Activated T-cell treated with anti-CD3 and anti-CD28 coated beads, Interleukin-2, amount 50 U/mL, for 24 hours (primary cell): Measurements from ENCODE around the gene SLC25A13.
A peak's percentile ranks its signal among the peaks of the same experiment; 100 is the strongest.

Source experiments
- DNase-seq: peaks from one replicate; pipeline ENCODE4 v3.0.0-alpha.2; 2020
- H3K27ac Mint-ChIP-seq: 2 replicates; pipeline ENCODE4 v1.8.0; 2020; ENCODE audit warnings: mild to moderate bottlenecking, mixed read lengths
- H3K27me3 Mint-ChIP-seq: 2 replicates; pipeline ENCODE4 v1.8.0; 2020; ENCODE audit warnings: mixed read lengths
- H3K36me3 Mint-ChIP-seq: 2 replicates; pipeline ENCODE4 v1.8.0; 2020; ENCODE audit warnings: low read depth, mixed read lengths
- H3K4me1 Mint-ChIP-seq: 2 replicates; pipeline ENCODE4 v1.8.0; 2020; ENCODE audit warnings: low read depth, mixed read lengths
- H3K4me3 Mint-ChIP-seq: 2 replicates; pipeline ENCODE4 v1.8.0; 2020; ENCODE audit warnings: mild to moderate bottlenecking, moderate library complexity, mixed read lengths
- H3K9me3 Mint-ChIP-seq: 2 replicates; pipeline ENCODE4 v1.8.0; 2020; ENCODE audit warnings: mixed read lengths

SLC25A13 gene

DNA sequence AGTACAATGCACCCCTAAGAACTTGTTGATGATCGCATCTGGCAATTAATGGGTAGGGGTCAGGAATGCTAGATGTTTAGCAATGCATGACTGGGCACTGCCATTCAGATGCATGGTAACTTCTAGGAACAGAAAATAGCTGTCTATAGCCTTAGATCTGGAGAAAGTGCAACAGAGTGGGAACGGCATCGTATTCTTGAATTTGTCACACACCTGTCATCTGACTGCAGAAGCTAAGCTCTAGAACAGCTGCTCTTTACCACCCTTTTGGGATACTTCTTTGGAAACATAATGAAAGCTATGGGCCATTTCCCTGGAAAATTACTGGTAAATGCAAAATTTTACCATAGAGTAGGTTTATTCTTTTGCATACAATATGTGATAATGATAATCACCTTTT lies 118.1 kb downstream of the SLC25A13 start:
- Mint-ChIP-seq H3K4me1 (no peaks in the 10 kb centered on the region), H3K36me3 (peaks cover 29% of the 10 kb centered on the region), H3K4me3 (no peak overlapping the region), H3K27ac (no peak overlapping the region), H3K9me3 (no peaks in the 10 kb centered on the region), H3K27me3 (no peaks in the 10 kb centered on the region)
- DNase-seq = no peak

DNA sequence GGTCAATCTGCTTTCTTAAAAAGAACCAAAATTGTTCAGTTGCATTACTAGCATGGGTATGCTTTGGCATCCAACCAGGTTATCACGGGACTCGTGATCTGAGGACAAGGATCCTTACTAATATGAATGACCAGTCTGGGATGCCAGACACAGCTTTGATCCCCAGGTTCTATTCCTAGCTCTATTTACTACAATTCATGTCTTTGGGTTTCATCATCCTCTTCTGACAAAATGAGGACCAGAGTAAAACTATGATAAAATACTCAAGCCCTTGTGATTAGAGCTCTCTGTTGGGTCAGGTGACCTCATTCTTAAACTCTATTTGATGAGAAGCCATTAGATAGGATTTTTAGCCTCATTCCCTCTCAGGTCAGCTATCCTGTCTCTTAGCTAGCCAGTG lies 119.8 kb downstream of the SLC25A13 start:
- no peaks in the 10 kb centered on the region for H3K9me3 Mint-ChIP-seq
- H3K4me3 Mint-ChIP-seq = no peak overlapping the region
- H3K4me1 Mint-ChIP-seq = peaks cover 1% of the 10 kb centered on the region
- H3K36me3 Mint-ChIP-seq = peaks cover 19% of the 10 kb centered on the region
- DNase-seq = no peak
- no peak overlapping the region for H3K27ac Mint-ChIP-seq
- H3K27me3 Mint-ChIP-seq = no peaks in the 10 kb centered on the region

DNA sequence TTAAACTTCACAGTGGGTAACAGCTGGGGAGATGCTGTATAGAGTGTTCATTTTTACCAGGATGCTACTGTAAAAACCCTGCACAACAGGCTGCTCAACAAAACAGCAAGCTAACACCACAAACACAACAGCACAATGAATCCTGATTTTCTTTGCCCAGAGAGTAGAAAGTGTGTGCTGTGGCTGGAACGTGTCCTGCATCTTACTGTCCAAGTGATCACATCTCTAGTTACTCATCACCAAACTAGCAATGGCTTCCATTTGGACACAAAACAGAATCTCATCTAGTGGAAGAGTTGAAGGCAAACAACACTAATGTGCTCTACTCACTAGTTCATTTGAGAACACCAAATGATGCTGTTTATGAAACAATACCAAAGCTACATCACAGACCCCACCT lies 121.2 kb downstream of the SLC25A13 start:
- Mint-ChIP-seq H3K27ac (no peak overlapping the region), H3K9me3 (no peaks in the 10 kb centered on the region), H3K36me3 (peaks cover 9% of the 10 kb centered on the region), H3K4me1 (peaks cover 1% of the 10 kb centered on the region), H3K27me3 (no peaks in the 10 kb centered on the region), H3K4me3 (no peak overlapping the region)
- no peak for DNase-seq

DNA sequence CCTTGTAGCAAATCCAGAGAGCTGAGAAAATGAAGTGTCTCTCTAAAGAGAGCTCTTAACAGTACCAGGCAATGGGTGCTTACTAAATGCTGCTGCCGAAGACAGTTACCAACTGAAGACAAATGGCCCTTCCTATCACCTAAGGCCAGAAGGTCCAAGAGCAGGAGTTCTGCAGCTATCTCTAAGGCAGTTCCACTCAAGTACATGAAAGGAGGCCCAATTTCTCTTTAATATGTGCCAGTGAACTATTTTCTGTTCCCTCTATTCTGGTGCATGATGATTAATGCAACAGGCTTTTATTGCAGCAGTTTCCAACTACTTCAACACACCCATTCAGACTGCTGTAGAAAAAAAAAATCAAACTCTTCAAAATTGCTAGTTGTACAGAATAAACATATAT lies 122.5 kb downstream of the SLC25A13 start:
- DNase-seq = no peak
- no peak overlapping the region for H3K27ac Mint-ChIP-seq
- peaks cover 7% of the 10 kb centered on the region for H3K36me3 Mint-ChIP-seq
- no peaks in the 10 kb centered on the region for H3K27me3 Mint-ChIP-seq
- peaks cover 1% of the 10 kb centered on the region for H3K4me1 Mint-ChIP-seq
- H3K4me3 Mint-ChIP-seq = no peak overlapping the region
- H3K9me3 Mint-ChIP-seq = no peaks in the 10 kb centered on the region

DNA sequence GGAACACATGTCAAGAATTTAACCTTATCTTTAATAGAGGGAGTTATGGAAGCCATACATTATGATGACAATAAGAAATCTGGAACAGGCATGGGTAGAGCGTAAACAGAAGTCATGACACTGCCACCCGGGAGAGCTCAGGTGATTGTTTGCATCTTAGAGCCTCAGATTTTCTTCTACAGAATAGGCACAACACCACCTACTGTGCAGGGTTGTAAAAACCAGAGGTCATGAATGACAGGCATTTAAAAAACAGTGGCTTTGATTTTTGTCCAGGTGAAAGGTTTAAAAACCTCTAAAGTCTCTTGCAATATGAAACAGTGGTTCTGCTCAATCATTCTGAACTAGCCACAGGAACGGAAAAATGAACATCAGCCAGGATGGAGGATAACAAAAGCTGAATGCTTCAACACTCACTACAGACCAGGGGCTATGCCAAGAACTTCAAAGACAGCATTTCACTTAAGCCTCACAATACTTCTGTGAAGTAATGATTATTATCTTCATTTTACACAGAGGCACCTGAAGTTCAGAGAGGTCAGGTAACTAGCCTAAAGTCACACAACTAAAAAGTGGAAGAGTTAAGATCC lies 123.8 kb downstream of the SLC25A13 start:
- DNase-seq = no peak
- H3K9me3 Mint-ChIP-seq = no peaks in the 10 kb centered on the region
- H3K27me3 Mint-ChIP-seq = no peaks in the 10 kb centered on the region
- H3K4me3 Mint-ChIP-seq = no peak overlapping the region
- peaks cover 9% of the 10 kb centered on the region for H3K36me3 Mint-ChIP-seq
- H3K4me1 Mint-ChIP-seq = peaks cover 1% of the 10 kb centered on the region
- peak overlapping the region; percentile 2 for H3K27ac Mint-ChIP-seq

DNA sequence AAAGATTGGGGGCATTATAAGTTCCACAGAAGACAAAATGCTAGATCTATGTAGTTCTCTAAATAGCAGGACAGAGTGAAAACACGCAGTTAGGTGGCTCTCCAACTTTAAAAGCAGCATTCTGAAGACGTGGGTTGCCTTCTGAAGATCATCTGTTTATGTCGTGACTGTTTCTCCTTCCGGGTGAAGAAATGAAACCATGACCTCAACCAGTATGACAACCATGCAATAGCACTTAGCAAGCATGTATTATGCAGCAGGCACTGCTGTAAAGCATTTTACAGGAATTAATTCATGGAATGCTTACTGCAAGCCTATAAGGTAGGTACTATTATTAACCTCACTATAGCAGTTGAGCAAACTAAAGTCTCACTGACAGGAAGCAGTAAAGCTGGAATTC lies 125.2 kb downstream of the SLC25A13 start:
- no peaks in the 10 kb centered on the region for H3K27me3 Mint-ChIP-seq
- no peaks in the 10 kb centered on the region for H3K9me3 Mint-ChIP-seq
- H3K36me3 Mint-ChIP-seq = peaks cover 24% of the 10 kb centered on the region
- peaks cover 1% of the 10 kb centered on the region for H3K4me1 Mint-ChIP-seq
- no peak for DNase-seq
- no peak overlapping the region for H3K27ac Mint-ChIP-seq
- no peak overlapping the region for H3K4me3 Mint-ChIP-seq

DNA sequence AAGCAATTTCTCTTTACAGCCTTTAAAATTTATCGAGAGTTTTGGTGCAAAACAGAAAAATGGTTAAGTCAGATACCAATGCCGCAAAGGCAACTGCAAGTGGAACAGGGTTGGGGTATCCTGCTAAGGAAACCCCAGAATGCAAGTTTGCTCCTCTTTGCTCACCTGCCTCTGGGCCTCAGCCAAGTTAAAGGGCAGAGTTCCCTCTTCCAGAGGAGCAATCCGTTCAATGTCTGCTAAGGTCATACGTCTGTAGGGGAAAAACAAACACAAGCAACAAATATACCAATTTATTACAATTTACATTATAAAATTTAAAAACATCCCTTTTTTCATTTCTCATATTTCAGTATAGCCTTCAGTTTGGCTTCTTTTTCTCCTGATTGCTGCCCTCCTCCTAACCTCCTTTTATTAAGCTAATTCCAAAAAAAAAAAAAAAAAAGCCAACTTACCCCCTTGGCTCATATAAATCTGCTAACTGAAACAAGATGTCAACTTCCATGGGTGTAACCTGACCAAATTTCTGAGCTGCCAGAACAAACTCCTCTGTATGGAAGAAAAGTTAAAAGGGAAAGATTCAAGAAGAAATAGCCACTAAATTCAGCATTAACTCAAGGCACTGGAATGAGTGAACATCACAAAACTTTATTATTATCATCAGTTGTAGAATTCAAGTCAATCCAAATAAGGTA lies 132.6 kb downstream of the SLC25A13 start:
- Mint-ChIP-seq H3K9me3 (no peaks in the 10 kb centered on the region), H3K36me3 (peaks cover 63% of the 10 kb centered on the region), H3K4me1 (no peaks in the 10 kb centered on the region), H3K27ac (no peak overlapping the region), H3K27me3 (no peaks in the 10 kb centered on the region), H3K4me3 (no peak overlapping the region)
- DNase-seq = no peak

DNA sequence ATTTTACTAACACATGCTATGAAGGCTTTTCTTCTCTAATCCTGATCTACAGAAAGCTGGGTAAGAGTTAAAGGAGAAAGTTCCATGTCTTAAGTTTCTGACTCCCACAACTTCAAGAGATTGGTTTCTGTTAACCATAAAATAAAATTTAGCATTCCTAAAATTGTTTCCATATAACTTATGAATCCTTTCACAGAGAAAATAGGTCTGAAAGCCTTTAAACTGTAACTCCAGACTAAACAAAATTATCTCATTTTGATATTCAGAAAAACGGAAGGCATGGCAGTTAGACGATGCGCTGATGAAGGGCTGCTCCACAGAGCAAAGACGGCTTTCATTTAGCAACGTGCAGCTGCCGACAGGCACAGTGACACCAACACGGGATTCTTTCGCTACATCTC lies 133.3 kb downstream of the SLC25A13 start:
- Mint-ChIP-seq H3K27ac (no peak overlapping the region), H3K4me1 (no peaks in the 10 kb centered on the region), H3K9me3 (no peaks in the 10 kb centered on the region), H3K36me3 (peaks cover 68% of the 10 kb centered on the region), H3K27me3 (no peaks in the 10 kb centered on the region), H3K4me3 (no peak overlapping the region)
- no peak for DNase-seq

DNA sequence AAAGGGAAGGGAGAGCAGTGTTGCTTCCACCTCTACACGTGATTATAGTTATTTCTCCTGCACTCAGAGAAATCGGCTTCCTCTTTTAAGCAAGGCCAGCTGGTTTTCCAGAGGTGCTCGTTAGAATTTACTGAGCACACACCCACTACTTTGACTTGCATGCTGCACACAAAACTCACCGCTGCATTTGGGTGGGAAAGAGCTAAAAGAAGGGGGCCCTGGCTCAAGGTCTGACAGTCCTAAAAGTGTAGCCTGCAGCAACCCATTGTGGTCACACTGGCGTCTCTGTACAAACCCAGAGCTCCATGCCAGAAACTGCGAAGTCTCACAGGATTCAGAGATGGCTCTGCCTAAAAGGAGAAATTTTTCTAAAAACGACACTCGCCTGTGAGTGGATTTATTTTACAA lies 133.7 kb downstream of the SLC25A13 start:
- no peak for DNase-seq
- Mint-ChIP-seq H3K36me3 (peaks cover 68% of the 10 kb centered on the region), H3K27ac (no peak overlapping the region), H3K4me1 (no peaks in the 10 kb centered on the region), H3K9me3 (no peaks in the 10 kb centered on the region), H3K4me3 (no peak overlapping the region), H3K27me3 (no peaks in the 10 kb centered on the region)

DNA sequence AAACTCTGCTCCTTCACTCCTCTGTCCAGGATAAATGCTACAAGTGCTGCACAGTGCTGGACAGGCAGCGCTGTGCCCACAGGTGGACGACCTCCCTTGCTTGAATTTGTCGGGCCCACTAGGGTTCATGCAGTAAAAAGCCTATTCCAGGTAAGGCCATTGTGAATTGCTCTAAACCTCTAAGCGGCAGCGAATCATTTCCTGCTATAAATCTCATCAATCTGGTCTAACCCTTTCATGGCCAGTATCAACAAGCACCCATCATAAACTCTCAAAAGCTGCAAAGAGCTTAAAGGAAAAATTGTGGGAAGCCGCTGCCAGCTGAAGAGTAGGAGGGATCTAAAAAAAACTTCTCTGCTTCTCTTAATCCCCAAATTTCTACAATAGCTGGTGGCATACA lies 134.2 kb downstream of the SLC25A13 start:
- Mint-ChIP-seq H3K9me3 (no peaks in the 10 kb centered on the region), H3K27me3 (no peaks in the 10 kb centered on the region), H3K4me3 (no peak overlapping the region), H3K27ac (no peak overlapping the region), H3K4me1 (no peaks in the 10 kb centered on the region), H3K36me3 (peaks cover 68% of the 10 kb centered on the region)
- DNase-seq = no peak

DNA sequence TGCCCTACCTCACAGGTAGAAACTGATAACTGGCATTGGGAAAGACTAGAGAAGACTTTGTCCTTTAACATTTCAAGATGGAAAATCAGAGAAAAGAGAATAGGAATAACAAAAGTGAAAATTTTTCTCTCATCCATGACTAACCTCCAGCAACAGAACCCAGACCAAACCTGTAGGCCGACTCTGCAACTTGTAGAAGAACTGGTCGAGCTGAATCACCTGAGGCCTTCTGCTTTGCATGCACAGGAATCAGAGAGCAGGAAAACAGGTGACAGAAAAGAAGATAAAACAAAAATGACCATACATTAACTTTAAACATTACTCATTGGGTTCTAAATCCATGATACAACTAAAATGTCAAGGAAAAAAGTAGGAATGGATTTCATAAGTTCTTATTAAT lies 137.1 kb downstream of the SLC25A13 start:
- no peaks in the 10 kb centered on the region for H3K9me3 Mint-ChIP-seq
- DNase-seq = no peak
- H3K4me3 Mint-ChIP-seq = no peak overlapping the region
- no peaks in the 10 kb centered on the region for H3K27me3 Mint-ChIP-seq
- no peak overlapping the region for H3K27ac Mint-ChIP-seq
- no peaks in the 10 kb centered on the region for H3K4me1 Mint-ChIP-seq
- H3K36me3 Mint-ChIP-seq = peaks cover 60% of the 10 kb centered on the region

DNA sequence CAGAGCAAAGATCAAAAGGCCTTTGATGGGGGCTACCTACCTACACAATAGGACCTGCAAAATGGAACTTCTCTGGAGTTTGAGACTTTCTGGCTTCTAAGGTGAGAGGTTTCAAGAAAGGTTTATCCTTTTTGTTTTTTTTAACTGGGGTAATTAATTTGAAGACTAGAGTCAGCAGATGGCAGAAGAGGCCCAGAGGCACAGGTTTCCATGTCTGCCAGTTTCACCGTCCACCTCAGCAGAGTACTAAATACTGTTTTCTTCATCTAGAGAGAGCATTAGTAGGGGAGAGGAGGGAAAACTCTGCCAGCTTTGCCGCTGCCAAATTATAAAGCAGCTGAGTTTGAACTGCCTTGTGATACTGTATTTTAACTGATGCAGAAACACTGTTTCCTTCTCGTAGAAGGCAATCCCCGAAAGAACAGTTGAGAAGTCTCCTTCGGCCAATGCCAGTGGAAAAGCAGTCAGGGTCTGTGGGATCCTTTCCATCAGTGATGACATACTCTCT lies 138.7 kb downstream of the SLC25A13 start:
- Mint-ChIP-seq H3K27me3 (no peaks in the 10 kb centered on the region), H3K4me3 (no peak overlapping the region), H3K36me3 (peaks cover 50% of the 10 kb centered on the region), H3K27ac (no peak overlapping the region), H3K9me3 (no peaks in the 10 kb centered on the region), H3K4me1 (no peaks in the 10 kb centered on the region)
- no peak for DNase-seq

DNA sequence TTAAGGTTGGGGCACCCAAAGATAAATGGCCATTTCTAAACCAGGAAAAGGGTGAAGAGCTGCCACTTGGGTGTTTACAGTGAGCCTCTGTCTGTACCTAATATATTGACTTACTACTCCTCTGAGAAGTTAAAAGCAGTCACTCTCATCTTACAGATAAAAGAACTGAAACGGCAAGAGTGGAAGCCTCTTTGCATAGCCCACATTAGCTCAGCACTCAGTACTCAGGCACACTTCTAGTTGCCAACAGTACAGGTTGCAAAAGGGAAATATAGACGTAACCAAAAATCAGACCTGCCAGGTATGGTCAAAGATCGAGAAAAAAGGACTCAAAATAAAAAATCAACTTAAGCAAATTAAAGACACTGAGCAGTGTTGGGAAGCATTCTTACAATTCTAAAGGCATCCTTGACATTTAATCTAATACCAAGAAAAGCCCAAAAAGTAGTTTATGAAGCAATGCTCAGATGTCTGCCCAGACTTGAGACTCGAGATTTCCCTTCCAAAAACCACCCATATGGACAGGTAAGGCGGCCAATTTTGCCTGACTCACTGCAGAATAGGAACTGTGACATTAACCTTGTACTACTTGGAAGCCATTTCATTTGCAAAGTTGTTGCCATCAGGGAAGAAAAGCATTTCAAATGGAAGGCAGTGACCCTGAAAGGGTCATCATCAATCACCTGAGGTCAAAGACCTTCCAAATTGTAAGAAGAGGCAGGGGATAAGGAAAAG lies 139.3 kb downstream of the SLC25A13 start:
- peaks cover 45% of the 10 kb centered on the region for H3K36me3 Mint-ChIP-seq
- no peaks in the 10 kb centered on the region for H3K9me3 Mint-ChIP-seq
- no peak overlapping the region for H3K27ac Mint-ChIP-seq
- H3K4me3 Mint-ChIP-seq = no peak overlapping the region
- H3K27me3 Mint-ChIP-seq = no peaks in the 10 kb centered on the region
- no peaks in the 10 kb centered on the region for H3K4me1 Mint-ChIP-seq
- no peak for DNase-seq

DNA sequence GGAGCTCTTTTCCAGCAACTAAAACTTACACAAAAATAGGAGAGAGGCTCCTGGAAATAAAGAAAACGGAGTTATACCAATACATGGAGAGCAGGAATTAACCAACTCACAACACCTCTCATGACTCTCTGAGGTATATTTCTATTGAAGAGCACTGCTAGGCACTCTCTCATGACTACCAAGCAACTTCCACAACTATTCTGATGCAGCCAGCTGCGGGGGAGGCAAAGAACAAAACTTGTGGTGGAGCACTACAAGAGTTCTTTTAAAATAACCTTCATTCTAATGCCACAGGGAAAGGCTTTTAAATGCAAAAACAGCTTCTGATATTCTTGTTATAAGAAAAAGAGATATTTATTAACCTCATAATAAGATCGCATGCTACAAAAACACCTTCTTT lies 140.7 kb downstream of the SLC25A13 start:
- Mint-ChIP-seq H3K4me3 (no peak overlapping the region), H3K27me3 (no peaks in the 10 kb centered on the region), H3K36me3 (peaks cover 46% of the 10 kb centered on the region), H3K4me1 (no peaks in the 10 kb centered on the region), H3K27ac (no peak overlapping the region), H3K9me3 (no peaks in the 10 kb centered on the region)
- no peak for DNase-seq

DNA sequence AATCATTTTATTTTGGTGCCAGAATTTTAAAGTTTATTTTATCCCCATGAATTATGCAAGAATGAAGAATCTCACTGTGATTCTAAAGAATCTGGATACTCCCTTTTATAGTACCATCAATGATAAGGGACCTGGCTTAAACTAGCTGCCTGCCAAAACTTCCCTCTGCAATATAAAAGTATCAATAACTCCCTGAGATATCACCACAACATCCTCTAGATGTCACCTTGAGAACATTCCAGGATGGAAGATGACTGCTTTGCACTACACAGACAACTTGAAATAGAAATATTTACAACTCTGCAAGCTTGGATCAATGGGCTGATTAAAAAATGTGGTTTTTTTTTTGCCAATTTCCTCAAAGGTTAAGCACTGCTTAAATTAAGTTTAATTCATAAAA lies 142.1 kb downstream of the SLC25A13 start:
- Mint-ChIP-seq H3K36me3 (peaks cover 51% of the 10 kb centered on the region), H3K27ac (no peak overlapping the region), H3K4me3 (no peak overlapping the region), H3K27me3 (no peaks in the 10 kb centered on the region), H3K9me3 (no peaks in the 10 kb centered on the region), H3K4me1 (no peaks in the 10 kb centered on the region)
- no peak for DNase-seq
